ENCODE results near the gene ABLIM3. TPM values are rescaled to one million over a fixed set of nuclear protein-coding genes. Genes with fewer than 3 reads are reported as not detected.

ABLIM3 gene
- total RNA-seq, 1 donor from 2014 or later, result not detected

DNA sequence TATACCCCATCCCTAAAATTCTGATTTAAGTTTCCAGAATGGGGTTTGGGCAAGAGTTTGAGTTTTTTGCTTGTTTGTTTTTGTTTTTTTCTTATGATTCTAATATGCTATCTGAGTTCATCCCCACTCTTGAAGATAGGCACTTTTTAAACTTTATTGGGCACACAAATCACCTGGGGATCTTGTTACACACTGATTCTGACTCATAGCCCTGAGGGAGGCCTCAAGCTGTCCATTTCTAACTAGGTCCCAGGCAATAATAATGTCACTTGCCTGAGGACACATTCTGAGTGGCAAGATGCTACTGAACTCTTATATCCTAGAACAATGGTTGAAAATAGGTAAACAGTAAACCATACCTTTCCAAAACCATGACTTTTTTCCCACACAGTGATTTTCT lies 22.8 kb upstream of the ABLIM3 start:
- no peaks in the 10 kb centered on the region for H3K4me1 Mint-ChIP-seq
- DNase-seq (ENCODE audit: low spot score), result no peak
- no peak overlapping the region for H3K27ac Mint-ChIP-seq
- no peaks in the 10 kb centered on the region for H3K79me2 ChIP-seq (ENCODE audit: low read depth)
- no peaks in the 10 kb centered on the region for H3K36me3 ChIP-seq
- H3K9me3 ChIP-seq (ENCODE audit: low read depth), result no peaks in the 10 kb centered on the region
- H3F3A ChIP-seq (ENCODE audit: low read depth), result no peaks in the 10 kb centered on the region
- H3K4me3 Mint-ChIP-seq, result no peak overlapping the region
- no peaks in the 10 kb centered on the region for H3K36me3 Mint-ChIP-seq
- no peak overlapping the region for H3K4me2 ChIP-seq
- H3K9ac ChIP-seq, result no peak overlapping the region
- H3K27me3 ChIP-seq, result no peaks in the 10 kb centered on the region
- TF ChIP-seq EZH2 (IDR thresholded peaks at IDR 0.05) (no peak), EZH2phosphoT487 (IDR thresholded peaks at IDR 0.05) (no peak), CTCF (IDR thresholded peaks at IDR 0.05) (no peak)
- no peak overlapping the region for H2AFZ ChIP-seq (replicated peaks)
- H3K9me3 Mint-ChIP-seq, result no peaks in the 10 kb centered on the region
- peaks cover 5% of the 10 kb centered on the region for H3K27me3 Mint-ChIP-seq (ENCODE audit: insufficient read depth, low read depth)
- H3K27ac ChIP-seq, result no peak overlapping the region
- no peaks in the 10 kb centered on the region for H4K20me1 ChIP-seq (ENCODE audit: low read depth)
- no peaks in the 10 kb centered on the region for H3K4me1 ChIP-seq
- H3K4me3 ChIP-seq, result no peak overlapping the region

DNA sequence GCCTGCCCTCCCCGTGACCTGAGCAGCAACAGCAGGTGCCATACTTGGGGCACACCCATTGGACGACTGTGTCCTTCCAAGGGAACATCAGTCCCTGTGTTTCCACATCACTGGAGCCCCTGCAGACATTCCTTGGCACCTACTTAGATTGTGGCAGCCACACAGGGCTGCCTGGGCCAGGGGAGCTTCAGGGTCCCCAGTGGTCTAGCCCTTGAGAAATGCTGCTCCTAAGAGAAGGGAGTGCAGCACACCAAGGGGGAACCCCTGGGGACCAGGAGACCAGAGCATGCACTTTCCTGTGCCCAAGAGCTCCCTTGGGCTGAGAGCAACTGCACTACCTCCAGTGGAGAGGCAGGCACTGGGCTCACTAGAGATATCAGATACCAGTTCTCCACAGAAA lies 20.1 kb upstream of the ABLIM3 start:
- H3K9ac ChIP-seq, result no peak overlapping the region
- Mint-ChIP-seq H3K27me3 (ENCODE audit: insufficient read depth, low read depth) (peaks cover 5% of the 10 kb centered on the region), H3K4me3 (no peak overlapping the region), H3K27ac (no peak overlapping the region), H3K4me1 (no peaks in the 10 kb centered on the region), H3K9me3 (no peaks in the 10 kb centered on the region), H3K36me3 (no peaks in the 10 kb centered on the region)
- no peak overlapping the region for H2AFZ ChIP-seq (replicated peaks)
- H3K27ac ChIP-seq, result no peak overlapping the region
- H3K36me3 ChIP-seq, result no peaks in the 10 kb centered on the region
- H3K4me3 ChIP-seq, result no peak overlapping the region
- no peak overlapping the region for H3K4me2 ChIP-seq
- no peaks in the 10 kb centered on the region for H4K20me1 ChIP-seq (ENCODE audit: low read depth)
- no peaks in the 10 kb centered on the region for H3K79me2 ChIP-seq (ENCODE audit: low read depth)
- H3F3A ChIP-seq (ENCODE audit: low read depth), result no peaks in the 10 kb centered on the region
- no peak for DNase-seq (ENCODE audit: low spot score)
- H3K27me3 ChIP-seq, result peaks cover 8% of the 10 kb centered on the region
- no peaks in the 10 kb centered on the region for H3K9me3 ChIP-seq (ENCODE audit: low read depth)
- no peaks in the 10 kb centered on the region for H3K4me1 ChIP-seq
- TF ChIP-seq EZH2 (IDR thresholded peaks at IDR 0.05), result no peak

DNA sequence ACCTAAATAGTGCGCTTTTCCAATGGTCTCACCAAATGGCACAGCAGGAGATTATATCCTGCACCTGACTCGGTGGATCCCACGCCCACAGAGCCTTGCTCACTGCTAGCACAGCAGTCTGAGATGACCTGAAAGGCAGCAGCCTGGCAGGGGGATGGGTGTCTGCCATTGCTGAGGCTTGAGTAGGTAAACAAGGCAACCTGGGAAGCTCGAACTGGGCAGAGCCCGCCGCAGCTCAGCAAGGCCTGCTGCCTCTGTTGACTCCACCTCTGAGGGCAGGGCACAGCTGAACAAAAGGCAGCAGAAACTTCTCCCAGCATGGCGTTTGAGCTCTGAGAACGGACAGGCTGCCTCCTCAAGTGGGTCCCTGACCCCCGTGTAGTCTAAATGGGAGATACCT lies 18.1 kb upstream of the ABLIM3 start:
- DNase-seq (ENCODE audit: low spot score), result no peak
- H4K20me1 ChIP-seq (ENCODE audit: low read depth), result no peaks in the 10 kb centered on the region
- H3K27ac ChIP-seq, result no peak overlapping the region
- peaks cover 11% of the 10 kb centered on the region for H3K27me3 ChIP-seq
- no peaks in the 10 kb centered on the region for H3K4me1 ChIP-seq
- H3K4me2 ChIP-seq, result no peak overlapping the region
- Mint-ChIP-seq H3K27me3 (ENCODE audit: insufficient read depth, low read depth) (peaks cover 7% of the 10 kb centered on the region), H3K4me3 (no peak overlapping the region), H3K4me1 (no peaks in the 10 kb centered on the region), H3K9me3 (no peaks in the 10 kb centered on the region), H3K27ac (no peak overlapping the region), H3K36me3 (no peaks in the 10 kb centered on the region)
- no peak for TF ChIP-seq CTCF (IDR thresholded peaks at IDR 0.05)
- TF ChIP-seq EZH2 (IDR thresholded peaks at IDR 0.05), result no peak
- no peak for TF ChIP-seq EZH2phosphoT487 (IDR thresholded peaks at IDR 0.05)
- H3K4me3 ChIP-seq, result no peak overlapping the region
- H3K9me3 ChIP-seq (ENCODE audit: low read depth), result no peaks in the 10 kb centered on the region
- H3K9ac ChIP-seq, result no peak overlapping the region
- no peaks in the 10 kb centered on the region for H3K36me3 ChIP-seq
- H2AFZ ChIP-seq (replicated peaks), result no peak overlapping the region
- H3K79me2 ChIP-seq (ENCODE audit: low read depth), result no peaks in the 10 kb centered on the region
- no peaks in the 10 kb centered on the region for H3F3A ChIP-seq (ENCODE audit: low read depth)

- H3K9me3 Mint-ChIP-seq, result no peaks in the 10 kb centered on the region
- Histone ChIP-seq H3K9me3 (ENCODE audit: low read depth) (no peaks in the 10 kb centered on the region), H3K36me3 (no peaks in the 10 kb centered on the region), H3K4me2 (no peak overlapping the region), H3K9ac (no peak overlapping the region), H2AFZ (replicated peaks) (peak overlapping the region; percentile 70), H3K27me3 (peaks cover 11% of the 10 kb centered on the region), H3K4me1 (no peaks in the 10 kb centered on the region), H3K79me2 (ENCODE audit: low read depth) (no peaks in the 10 kb centered on the region), H3F3A (ENCODE audit: low read depth) (no peaks in the 10 kb centered on the region), H3K27ac (no peak overlapping the region), H3K4me3 (no peak overlapping the region), H4K20me1 (ENCODE audit: low read depth) (no peaks in the 10 kb centered on the region)
- peak; percentile 52 for DNase-seq (ENCODE audit: low spot score)
- no peaks in the 10 kb centered on the region for H3K4me1 Mint-ChIP-seq
- TF ChIP-seq EZH2phosphoT487 (IDR thresholded peaks at IDR 0.05) (no peak), EZH2 (IDR thresholded peaks at IDR 0.05) (no peak), CTCF (IDR thresholded peaks at IDR 0.05) (peak; percentile 39)
- H3K36me3 Mint-ChIP-seq, result no peaks in the 10 kb centered on the region
- no peak overlapping the region for H3K4me3 Mint-ChIP-seq
- peaks cover 7% of the 10 kb centered on the region for H3K27me3 Mint-ChIP-seq (ENCODE audit: insufficient read depth, low read depth)
- no peak overlapping the region for H3K27ac Mint-ChIP-seq
These were observed 15.9 kb upstream of the ABLIM3 start for GRCh38 chr5:149125386-149125891.
